B cell (primary cell): ENCODE measurements around the gene VENTX. TPM values are rescaled to one million over a fixed set of nuclear protein-coding genes. Genes with fewer than 3 reads are reported as not detected.

Source experiments
- ATAC-seq: fragments of 200-7000 bp; cut with Tn5 transposase; one replicate; pipeline ENCODE4 v1.10.0; 2021; ENCODE audit warnings: low read depth, mild to moderate bottlenecking, moderate number of reproducible peaks, moderate library complexity
- CTCF ChIA-PET: fragments of 350-600 bp; sonication (Branson Sonifier 250); formaldehyde crosslinking; loops from one replicate; lab custom pipeline; 2021; ENCODE audit warnings: antibody characterized with exemption, inconsistent platforms; lab: Charles Lee
- POLR2A ChIA-PET: fragments of 350-600 bp; sonication (Branson Sonifier 250); formaldehyde crosslinking; loops from one replicate; lab custom pipeline; 2021; ENCODE audit warnings: antibody characterized with exemption; lab: Charles Lee
- DNase-seq: peaks from one replicate; pipeline ENCODE4 v3.0.0; 2013
- H2AFZ ChIP-seq: 2 replicates; pipeline ENCODE4 v1.6.1; 2012; ENCODE audit warnings: mild to moderate bottlenecking, low read depth, low read length; ENCODE audit not compliant: insufficient read depth, poor library complexity, severe bottlenecking
- H3K27ac ChIP-seq, 2 donors: 1 replicate in 1 of 2; 2 replicates in 1 of 2; pipeline ENCODE4 v1.5.1; 2012 to 2013; ENCODE audit warnings: low read length in 2 of 2, mild to moderate bottlenecking in 2 of 2, moderate library complexity in 1 of 2
- H3K27me3 ChIP-seq, 4 experiments: fragments of 200-600 bp in 1 of 4; sonication (generic) in 1 of 4; replicated peaks in 1 of 4; 1 replicate in 2 of 4; 2 replicates in 2 of 4; pipeline versions ENCODE4 v1.6.1 to v1.7.0; 2013 to 2016; ENCODE audit warnings: low read length in 3 of 4, mild to moderate bottlenecking in 2 of 4, mixed read lengths in 1 of 4, moderate library complexity in 1 of 4; ENCODE audit not compliant: insufficient read depth in 4 of 4, control insufficient read depth in 3 of 4; ENCODE audit errors: control extremely low read depth in 1 of 4
- H3K36me3 ChIP-seq, 2 experiments: replicated peaks in 1 of 2; 1 replicate in 1 of 2; 2 replicates in 1 of 2; pipeline versions ENCODE4 v1.6.1 to v1.7.1; 2013; ENCODE audit warnings: low read length in 1 of 2; ENCODE audit not compliant: insufficient read depth in 2 of 2, control insufficient read depth in 1 of 2; ENCODE audit errors: control extremely low read depth in 1 of 2, extremely low read depth in 1 of 2
- H3K4me1 ChIP-seq, 2 donors: fragments of 200-600 bp in 1 of 2; sonication (generic) in 1 of 2; 1 replicate in 1 of 2; 2 replicates in 1 of 2; pipeline versions ENCODE4 v1.5.1 to v1.6.1; 2013 to 2017; ENCODE audit warnings: low read length in 2 of 2; ENCODE audit not compliant: control insufficient read depth in 2 of 2, insufficient read depth in 2 of 2
- H3K4me2 ChIP-seq: replicated peaks from 2 replicates; pipeline ENCODE3; 2012; ENCODE audit warnings: mild to moderate bottlenecking, low read depth, low read length; ENCODE audit not compliant: poor library complexity, severe bottlenecking
- H3K4me3 ChIP-seq, 5 experiments: fragments of 200-600 bp in 1 of 5; sonication (generic) in 1 of 5; 1 replicate in 3 of 5; 2 replicates in 2 of 5; pipeline versions ENCODE4 v1.5.1 to v1.7.0; 2011 to 2016; ENCODE audit warnings: low read length in 4 of 5, mild to moderate bottlenecking in 4 of 5, low read depth in 2 of 5, control low read depth in 1 of 5, moderate library complexity in 1 of 5; ENCODE audit not compliant: insufficient read depth in 1 of 5; ENCODE audit errors: control extremely low read depth in 1 of 5, extremely low read depth in 1 of 5
- H3K79me2 ChIP-seq: fragments of 200-600 bp; sonication (generic); one replicate; pipeline ENCODE4 v1.6.0; 2016; ENCODE audit warnings: low read length; ENCODE audit not compliant: control insufficient read depth, insufficient read depth
- H3K9ac ChIP-seq: fragments of 200-600 bp; sonication (generic); 2 replicates; pipeline ENCODE4 v1.6.1; 2017; ENCODE audit warnings: mild to moderate bottlenecking, low read length, moderate library complexity
- H3K9me3 ChIP-seq, 3 donors: one replicate each; pipeline versions ENCODE4 v1.6.1 to v1.7.1; 2013; ENCODE audit warnings: low read length in 2 of 3; ENCODE audit not compliant: control insufficient read depth in 2 of 3, insufficient read depth in 1 of 3; ENCODE audit errors: control extremely low read depth in 1 of 3
- H4K20me1 ChIP-seq: 2 replicates; pipeline ENCODE4 v1.6.0; 2012; ENCODE audit warnings: mild to moderate bottlenecking, low read length; ENCODE audit not compliant: insufficient read depth, control insufficient read depth, poor library complexity, severe bottlenecking
- H3K27ac Mint-ChIP-seq: one replicate; pipeline ENCODE4 v1.8.0; 2021; ENCODE audit warnings: mixed read lengths
- H3K27me3 Mint-ChIP-seq: one replicate; pipeline ENCODE4 v1.8.0; 2021; ENCODE audit warnings: mixed read lengths
- H3K4me1 Mint-ChIP-seq: one replicate; pipeline ENCODE4 v1.8.0; 2021; ENCODE audit warnings: mixed read lengths
- H3K4me3 Mint-ChIP-seq: one replicate; pipeline ENCODE4 v1.8.0; 2021; ENCODE audit warnings: mixed read lengths
- H3K9me3 Mint-ChIP-seq: one replicate; pipeline ENCODE4 v1.8.0; 2022; ENCODE audit warnings: mixed read lengths; ENCODE audit not compliant: insufficient read depth
- EZH2 ChIP-seq: IDR thresholded peaks from 2 replicates; pipeline ENCODE4 v1.6.1; 2012; ENCODE audit warnings: borderline replicate concordance, low read depth, mild to moderate bottlenecking, moderate library complexity, low read length; ENCODE audit not compliant: insufficient read depth, poor library complexity, severe bottlenecking
- WGBS: methylation state at CpG from one replicate; pipeline ENCODE4 v1.1.5; 2013; ENCODE audit warnings: missing lambda C conversion rate; ENCODE audit not compliant: insufficient coverage; 5-methylcytosine and 5-hydroxymethylcytosine counted together
- intact Hi-C: fragments of 100-400 bp; cut with micrococcal nuclease; formaldehyde crosslinking; loops from one replicate; pipeline ENCODE4 v1.10.0; 2022
- polyA plus RNA-seq: library from polyadenylated mRNA; depleted of rRNA; stranded (reverse); fragments of >200 nt; gene quantifications from 2 replicates; pipeline ENCODE4 v1.2.3, GENCODE V29; 2012
- total RNA-seq, 2 donors: library from RNA; stranded (reverse); fragments of 120-200 nt in 1 of 2; gene quantifications; 1 replicate in 1 of 2; 2 replicates in 1 of 2; pipeline versions ENCODE4 v1.2.3 to v1.2.4, GENCODE V29; 2013 to 2022
- TF ChIP-seq, protein P1 (sequence below): fragments of 200-600 bp; IDR thresholded peaks from one replicate; pipeline ENCODE4 v1.8.0; 2022; ENCODE audit warnings: antibody characterized with exemption, mild to moderate bottlenecking

Gene VENTX
- total and polyA plus RNA-seq, 2 donors (not counting 1 experiment from before 2014, with no cell fraction given), result 0.82 TPM; not detected in 1

DNA sequence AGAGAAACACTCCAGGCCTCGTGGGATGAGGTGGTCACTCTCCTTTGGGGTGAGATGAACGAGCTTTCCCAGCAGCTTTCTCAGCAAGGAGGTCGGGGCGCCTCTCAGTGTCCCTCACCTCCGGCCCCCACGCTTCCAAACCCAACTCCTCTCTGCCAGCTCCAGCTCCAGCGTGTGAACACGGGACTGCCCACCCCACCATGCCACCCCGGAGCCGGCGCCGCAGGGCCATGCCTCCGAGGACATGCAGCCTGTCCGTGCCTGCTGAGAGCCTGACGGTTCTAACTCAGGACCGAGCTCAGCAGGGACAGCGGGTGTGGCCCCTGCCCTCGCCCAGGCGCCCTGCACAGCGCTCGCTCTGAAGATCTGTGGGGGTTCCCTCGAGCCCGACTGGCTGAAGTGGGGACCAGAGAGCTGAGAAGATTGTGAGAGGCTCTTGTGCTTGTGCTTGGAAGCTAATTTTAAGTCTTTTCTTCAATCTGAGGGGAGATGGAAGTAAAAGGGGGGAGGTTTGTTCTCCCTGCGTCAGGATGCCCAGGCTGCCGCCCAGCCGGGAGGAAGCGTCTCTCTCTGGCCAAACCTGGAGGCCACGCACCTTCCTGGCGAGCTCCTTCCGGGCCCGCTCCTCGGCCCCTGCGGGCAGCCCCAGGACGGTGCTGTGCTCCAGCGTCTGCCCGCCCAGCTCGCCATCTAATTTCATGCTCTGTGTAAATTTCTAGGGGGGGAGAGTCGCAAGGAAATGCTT lies 44.1 kb downstream of the VENTX start:
- ATAC-seq (no peak), DNase-seq (no peak)
- Mint-ChIP-seq H3K27ac (no peak overlapping the region), H3K4me1 (peaks cover 26% of the 10 kb centered on the region), H3K27me3 (no peaks in the 10 kb centered on the region), H3K9me3 (no peaks in the 10 kb centered on the region), H3K4me3 (no peak overlapping the region)
- ChIA-PET POLR2A (interaction anchor here (1.1 kb wide), 1 partner anchor 21 kb away, joined by 3 read pairs; no protein-coding TSS in a partner anchor), CTCF (interaction anchor here (1.1 kb wide), 1 partner anchor 26 kb away, joined by 5 read pairs; no protein-coding TSS in a partner anchor)
- Histone ChIP-seq H3K79me2 (no peaks in the 10 kb centered on the region), H4K20me1 (peaks cover 7% of the 10 kb centered on the region), H3K36me3 (peaks cover 0 to 53% of the 10 kb centered on the region in 2 experiments), H3K9ac (no peak overlapping the region), H3K4me1 (peaks cover 32 to 38% of the 10 kb centered on the region in 2 donors), H3K4me3 (no peak overlapping the region), H3K27ac (no peak overlapping the region), H3K9me3 (no peaks in the 10 kb centered on the region), H2AFZ (no peak overlapping the region), H3K27me3 (no peaks in the 10 kb centered on the region), H3K4me2 (no peak overlapping the region)
- intact Hi-C loops, result no loop called here
- WGBS, result 93% methylated on average over 24 of the region's 38 CpGs
- TF ChIP-seq, protein P1, sequence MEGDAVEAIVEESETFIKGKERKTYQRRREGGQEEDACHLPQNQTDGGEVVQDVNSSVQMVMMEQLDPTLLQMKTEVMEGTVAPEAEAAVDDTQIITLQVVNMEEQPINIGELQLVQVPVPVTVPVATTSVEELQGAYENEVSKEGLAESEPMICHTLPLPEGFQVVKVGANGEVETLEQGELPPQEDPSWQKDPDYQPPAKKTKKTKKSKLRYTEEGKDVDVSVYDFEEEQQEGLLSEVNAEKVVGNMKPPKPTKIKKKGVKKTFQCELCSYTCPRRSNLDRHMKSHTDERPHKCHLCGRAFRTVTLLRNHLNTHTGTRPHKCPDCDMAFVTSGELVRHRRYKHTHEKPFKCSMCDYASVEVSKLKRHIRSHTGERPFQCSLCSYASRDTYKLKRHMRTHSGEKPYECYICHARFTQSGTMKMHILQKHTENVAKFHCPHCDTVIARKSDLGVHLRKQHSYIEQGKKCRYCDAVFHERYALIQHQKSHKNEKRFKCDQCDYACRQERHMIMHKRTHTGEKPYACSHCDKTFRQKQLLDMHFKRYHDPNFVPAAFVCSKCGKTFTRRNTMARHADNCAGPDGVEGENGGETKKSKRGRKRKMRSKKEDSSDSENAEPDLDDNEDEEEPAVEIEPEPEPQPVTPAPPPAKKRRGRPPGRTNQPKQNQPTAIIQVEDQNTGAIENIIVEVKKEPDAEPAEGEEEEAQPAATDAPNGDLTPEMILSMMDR, result no peak
- TF ChIP-seq EZH2, result no peak

DNA sequence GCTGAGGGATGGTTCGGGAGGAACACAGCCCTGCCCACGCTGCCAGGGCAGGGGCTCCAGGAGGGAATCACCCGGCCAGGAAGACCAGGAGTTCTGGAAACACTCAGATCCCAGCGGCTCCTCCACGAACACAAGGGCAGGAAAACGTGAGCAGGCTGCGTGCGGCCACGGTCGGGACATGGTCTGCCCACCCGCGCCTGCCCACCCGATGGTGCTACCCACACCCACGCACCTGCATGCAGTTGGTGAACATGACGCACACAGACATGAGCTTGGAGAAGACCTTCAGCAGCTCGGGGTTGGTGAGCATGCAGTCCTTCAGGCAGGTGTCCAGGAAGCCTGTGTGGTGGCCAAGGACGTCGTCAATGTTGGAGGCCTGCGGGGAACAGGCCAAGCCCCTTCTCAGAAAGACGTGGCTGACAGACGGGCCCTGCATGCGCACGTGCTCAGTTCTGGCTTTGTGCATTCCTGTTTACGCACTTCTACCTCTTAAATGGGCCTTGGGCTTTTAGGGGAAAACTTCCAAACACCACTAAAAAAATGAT lies 45.3 kb downstream of the VENTX start:
- TF ChIP-seq, protein P1, result no peak
- TF ChIP-seq EZH2, result no peak
- Histone ChIP-seq H3K36me3 (peaks cover 0 to 57% of the 10 kb centered on the region in 2 experiments), H3K27ac (no peak overlapping the region), H3K4me1 (peaks cover 21 to 26% of the 10 kb centered on the region in 2 donors), H3K9ac (no peak overlapping the region), H3K27me3 (no peaks in the 10 kb centered on the region), H2AFZ (no peak overlapping the region), H3K79me2 (no peaks in the 10 kb centered on the region), H3K4me2 (no peak overlapping the region), H3K4me3 (no peak overlapping the region), H3K9me3 (no peaks in the 10 kb centered on the region), H4K20me1 (peaks cover 7% of the 10 kb centered on the region)
- Mint-ChIP-seq H3K4me1 (peaks cover 20% of the 10 kb centered on the region), H3K27ac (no peak overlapping the region), H3K27me3 (no peaks in the 10 kb centered on the region), H3K9me3 (no peaks in the 10 kb centered on the region), H3K4me3 (no peak overlapping the region)
- DNase-seq (no peak), ATAC-seq (no peak)
- POLR2A ChIA-PET, result no interaction called here
- WGBS, result 95% methylated on average over 24 of the region's 24 CpGs
- intact Hi-C loops, result no loop called here
- CTCF ChIA-PET, result no interaction called here
